Measurements from ENCODE around the gene RREB1.

Gene RREB1

GRCh38 chr6:7159790-7160525 lies 52.2 kb downstream of the RREB1 start:
- DNase-seq (ENCODE audit: low read depth in 3 of 3, low spot score in 1 of 3): no peak

GRCh38 chr6:7161253-7161623 lies 53.5 kb downstream of the RREB1 start:
- no peak for DNase-seq (ENCODE audit: low read depth in 3 of 3, low spot score in 1 of 3)

- no peak for DNase-seq (ENCODE audit: low read depth in 3 of 3, low spot score in 1 of 3)
Observed at GRCh38 chr6:7161845-7162244, 54.1 kb downstream of the RREB1 start.

GRCh38 chr6:7163661-7164071 lies 55.9 kb downstream of the RREB1 start:
- DNase-seq (ENCODE audit: low read depth in 3 of 3, low spot score in 1 of 3): no peak

GRCh38 chr6:7164536-7165001 lies 56.8 kb downstream of the RREB1 start:
- no peak for DNase-seq (ENCODE audit: low read depth in 3 of 3, low spot score in 1 of 3)

- DNase-seq (ENCODE audit: low read depth in 3 of 3, low spot score in 1 of 3): no peak
Observed at GRCh38 chr6:7165002-7165889, 57.5 kb downstream of the RREB1 start.

GRCh38 chr6:7165890-7166267 lies 58.1 kb downstream of the RREB1 start:
- DNase-seq (ENCODE audit: low read depth in 3 of 3, low spot score in 1 of 3): no peak

GRCh38 chr6:7166410-7167293 lies 58.9 kb downstream of the RREB1 start:
- DNase-seq (ENCODE audit: low read depth in 3 of 3, low spot score in 1 of 3): no peak

GRCh38 chr6:7169296-7169721 lies 61.5 kb downstream of the RREB1 start:
- DNase-seq (ENCODE audit: low read depth in 3 of 3, low spot score in 1 of 3): no peak

- no peak for DNase-seq (ENCODE audit: low read depth in 3 of 3, low spot score in 1 of 3)
Observed at GRCh38 chr6:7170117-7170732, 62.5 kb downstream of the RREB1 start.

- DNase-seq (ENCODE audit: low read depth in 3 of 3, low spot score in 1 of 3): no peak
Observed at GRCh38 chr6:7171119-7171518, 63.4 kb downstream of the RREB1 start.

- no peak for DNase-seq (ENCODE audit: low read depth in 3 of 3, low spot score in 1 of 3)
Observed at GRCh38 chr6:7171733-7172132, 64.0 kb downstream of the RREB1 start.

GRCh38 chr6:7172649-7173048 lies 64.9 kb downstream of the RREB1 start:
- no peak for DNase-seq (ENCODE audit: low read depth in 3 of 3, low spot score in 1 of 3)

- DNase-seq (ENCODE audit: low read depth in 3 of 3, low spot score in 1 of 3): no peak
Observed at GRCh38 chr6:7173843-7174503, 66.2 kb downstream of the RREB1 start.

- DNase-seq (ENCODE audit: low read depth in 3 of 3, low spot score in 1 of 3): no peak
Observed at GRCh38 chr6:7175462-7175861, 67.7 kb downstream of the RREB1 start.

- DNase-seq (ENCODE audit: low read depth in 3 of 3, low spot score in 1 of 3): no peak
Observed at GRCh38 chr6:7176208-7176607, 68.4 kb downstream of the RREB1 start.

GRCh38 chr6:7178280-7178679 lies 70.5 kb downstream of the RREB1 start:
- DNase-seq (ENCODE audit: low read depth in 3 of 3, low spot score in 1 of 3): no peak

- DNase-seq (ENCODE audit: low read depth in 3 of 3, low spot score in 1 of 3): no peak
Observed at GRCh38 chr6:7180751-7181150, 73.0 kb downstream of the RREB1 start.

GRCh38 chr6:7183707-7184106 lies 75.9 kb downstream of the RREB1 start:
- no peak for DNase-seq (ENCODE audit: low read depth in 3 of 3, low spot score in 1 of 3)

- DNase-seq (ENCODE audit: low read depth in 3 of 3, low spot score in 1 of 3): no peak
Observed at GRCh38 chr6:7184502-7184901, 76.7 kb downstream of the RREB1 start.
